GM19467 (cell line): ENCODE data around the gene DYDC1.
"Not testable (repeated sequence)": the region's sequence is repeated elsewhere in the genome, so short reads cannot be mapped to it uniquely, and the experiment has no call there.

Source experiments
- ATAC-seq: cut with Tn5 transposase; IDR thresholded peaks from one replicate; pipeline ENCODE4 v1.9.1; 2021; ENCODE audit warnings: mild to moderate bottlenecking, moderate library complexity; ENCODE audit not compliant: unreplicated experiment

Gene DYDC1

GRCh38 chr10:80344912-80345311 lies 11.6 kb downstream of the DYDC1 start:
- ATAC-seq, result no peak

- no peak for ATAC-seq
Observed at GRCh38 chr10:80344276-80344675, 12.3 kb downstream of the DYDC1 start.

GRCh38 chr10:80333983-80334382 lies 22.6 kb downstream of the DYDC1 start:
- no peak for ATAC-seq

- ATAC-seq, result no peak
Observed at GRCh38 chr10:80324891-80325364, 31.6 kb downstream of the DYDC1 start.

GRCh38 chr10:80324086-80324485 lies 32.5 kb downstream of the DYDC1 start:
- ATAC-seq, result no peak

GRCh38 chr10:80323311-80323710 lies 33.2 kb downstream of the DYDC1 start:
- ATAC-seq, result no peak

- ATAC-seq, result no peak
Observed at GRCh38 chr10:80322711-80323110, 33.8 kb downstream of the DYDC1 start.

GRCh38 chr10:80322158-80322557 lies 34.4 kb downstream of the DYDC1 start:
- ATAC-seq, result no peak

GRCh38 chr10:80321183-80321582 lies 35.4 kb downstream of the DYDC1 start:
- ATAC-seq, result no peak

GRCh38 chr10:80320377-80320776 lies 36.2 kb downstream of the DYDC1 start:
- ATAC-seq, result no peak

- no peak for ATAC-seq
Observed at GRCh38 chr10:80319725-80320290, 36.7 kb downstream of the DYDC1 start.

GRCh38 chr10:80319318-80319717 lies 37.2 kb downstream of the DYDC1 start:
- ATAC-seq, result no peak

- ATAC-seq, result no peak
Observed at GRCh38 chr10:80318742-80319141, 37.8 kb downstream of the DYDC1 start.

- ATAC-seq, result no peak
Observed at GRCh38 chr10:80315391-80315790, 41.2 kb downstream of the DYDC1 start.

- no peak for ATAC-seq
Observed at GRCh38 chr10:80313523-80313922, 43.0 kb downstream of the DYDC1 start.

GRCh38 chr10:80305989-80306388 lies 50.6 kb downstream of the DYDC1 start:
- ATAC-seq, result not testable (repeated sequence)

- no peak for ATAC-seq
Observed at GRCh38 chr10:80296942-80297341, 59.6 kb downstream of the DYDC1 start.

- ATAC-seq, result no peak
Observed at GRCh38 chr10:80292607-80293239, 63.8 kb downstream of the DYDC1 start.

- ATAC-seq, result no peak
Observed at GRCh38 chr10:80290474-80291220, 65.9 kb downstream of the DYDC1 start.

GRCh38 chr10:80289451-80290287 lies 66.9 kb downstream of the DYDC1 start, which contains the start of gene MAT1A:
Gene MAT1A (minus strand): TSS chr10:80289658. CDS start chr10:80289423, 235 bp downstream.
- ATAC-seq, result no peak

- ATAC-seq, result no peak
Observed at GRCh38 chr10:80288849-80289248, 67.7 kb downstream of the DYDC1 start.
